Muscle of arm (tissue), 12 donors: ENCODE results near the gene KNL1. TPM values are rescaled to one million over a fixed set of nuclear protein-coding genes. Genes with fewer than 3 reads are reported as not detected.
A peak's percentile ranks its signal among the peaks of the same experiment; 100 is the strongest.
"Not testable (repeated sequence)": the region's sequence is repeated elsewhere in the genome, so short reads cannot be mapped to it uniquely, and the experiment has no call there.

Experiments
- DNase-seq: peaks from one replicate; pipeline ENCODE4 v3.0.0-alpha.2; 2013
- polyA plus RNA-seq, 12 donors: library from polyadenylated mRNA; unstranded; fragments of 120-200 nt; gene quantifications; one replicate each; pipeline ENCODE4 v1.2.1, GENCODE V29; 2013; ENCODE audit not compliant: insufficient read length in 12 of 12

The KNL1 gene
- polyA plus RNA-seq, 12 donors, result 5.9 to 57.9 (median 13.2) TPM; not detected in 1

DNA sequence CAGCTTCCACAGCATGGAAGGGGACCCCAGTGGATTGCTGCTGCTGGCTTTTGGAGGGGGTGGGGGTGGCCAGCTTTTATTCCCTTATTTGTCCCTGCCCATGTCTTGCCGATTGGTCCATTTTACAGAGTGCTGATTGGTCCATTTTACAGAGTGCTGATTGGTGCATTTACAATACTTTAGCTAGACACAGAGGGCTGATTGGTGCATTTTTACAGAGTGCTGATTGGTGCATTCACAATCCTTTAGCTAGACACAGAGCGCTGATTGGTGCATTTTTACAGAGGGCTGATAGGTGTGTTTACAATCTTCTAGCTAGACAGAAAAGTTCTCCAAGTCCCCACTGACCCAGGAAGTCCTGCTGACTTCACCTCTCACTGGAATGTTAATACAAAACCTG lies 12.3 kb upstream of the KNL1 start:
- DNase-seq, result not testable (repeated sequence)

DNA sequence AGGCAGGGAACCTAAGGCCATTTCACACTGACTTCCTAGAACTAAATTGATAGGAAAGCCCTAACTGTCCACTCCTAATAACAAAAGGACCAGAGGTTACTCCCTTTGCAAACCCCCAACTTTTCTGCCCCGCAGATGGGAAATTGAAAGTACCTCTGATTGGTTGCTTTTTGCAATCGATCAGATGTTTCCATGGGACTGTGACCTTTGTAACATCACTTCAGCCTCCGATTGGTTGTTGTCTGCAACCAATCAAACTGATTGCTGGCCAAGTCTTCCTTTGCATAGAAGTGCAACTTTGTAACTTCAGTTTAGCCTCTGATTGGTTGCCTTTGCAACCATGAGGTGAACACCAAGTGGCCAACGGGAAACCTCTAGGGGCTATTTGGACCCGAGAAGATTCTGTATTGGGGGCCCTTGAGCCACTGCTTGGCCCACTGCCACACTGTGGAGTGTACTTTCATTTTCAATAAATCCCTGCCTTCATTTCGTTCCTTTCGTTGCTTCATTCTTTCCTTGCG lies 11.3 kb upstream of the KNL1 start:
- peak; percentile 69 for DNase-seq

DNA sequence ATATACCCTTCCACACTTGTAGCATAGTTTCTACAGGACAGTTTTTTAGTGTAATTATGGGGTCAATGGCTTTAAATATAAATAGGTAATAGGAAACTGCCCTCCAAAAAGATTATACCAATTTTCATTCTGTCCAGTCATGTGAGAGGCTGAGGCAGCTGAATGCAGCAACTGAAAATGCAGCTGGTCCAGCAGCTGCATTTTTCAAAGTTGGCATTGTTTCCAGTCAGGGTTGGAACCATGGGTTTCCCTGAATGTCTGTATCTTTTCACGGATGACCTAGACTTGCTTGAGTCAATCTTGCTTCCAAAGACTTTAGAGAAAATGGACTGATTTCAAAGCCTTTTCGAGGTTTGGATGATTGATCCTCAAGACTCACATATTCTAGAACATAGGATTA lies 9.9 kb upstream of the KNL1 start:
- peak; percentile 54 for DNase-seq

DNA sequence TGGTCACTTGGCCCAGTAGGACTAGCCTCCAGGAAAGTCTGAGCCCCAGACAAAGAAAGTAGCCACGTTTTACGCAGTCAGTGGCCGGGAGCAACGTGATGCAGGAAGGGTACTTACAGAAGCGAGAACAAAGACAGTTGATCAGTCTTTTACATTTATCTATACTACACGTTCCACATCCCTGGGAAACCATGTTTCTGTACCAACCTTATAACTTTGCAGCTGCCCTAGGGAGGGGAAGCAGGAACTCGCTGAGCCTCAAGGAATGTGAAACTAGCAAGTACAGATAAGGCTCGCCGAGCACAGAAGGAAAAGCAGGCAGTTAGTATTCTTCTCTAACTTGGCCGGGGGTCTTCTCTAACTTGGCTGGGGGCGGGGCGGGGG lies 3.4 kb upstream of the KNL1 start:
- DNase-seq, result no peak

DNA sequence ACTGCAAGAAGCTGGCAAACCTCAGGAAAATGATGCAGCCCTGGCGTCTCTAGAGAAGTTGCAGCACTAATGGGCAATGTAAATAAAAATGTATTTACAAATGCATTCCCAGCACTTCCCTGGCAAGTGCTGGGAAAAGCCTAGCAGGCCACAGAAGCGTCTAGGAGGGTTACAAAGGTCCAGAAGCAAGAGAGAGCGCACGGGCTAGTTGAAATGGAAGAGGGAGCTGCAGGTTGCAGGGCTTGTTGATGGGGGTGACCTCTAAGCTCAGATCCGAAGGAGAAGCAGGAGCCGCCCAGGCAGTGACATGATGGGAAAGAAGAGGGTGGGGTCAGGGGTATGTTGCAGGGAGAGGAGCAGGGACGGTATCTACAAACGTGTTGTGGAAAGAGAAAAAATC lies 2.7 kb upstream of the KNL1 start:
- no peak for DNase-seq

DNA sequence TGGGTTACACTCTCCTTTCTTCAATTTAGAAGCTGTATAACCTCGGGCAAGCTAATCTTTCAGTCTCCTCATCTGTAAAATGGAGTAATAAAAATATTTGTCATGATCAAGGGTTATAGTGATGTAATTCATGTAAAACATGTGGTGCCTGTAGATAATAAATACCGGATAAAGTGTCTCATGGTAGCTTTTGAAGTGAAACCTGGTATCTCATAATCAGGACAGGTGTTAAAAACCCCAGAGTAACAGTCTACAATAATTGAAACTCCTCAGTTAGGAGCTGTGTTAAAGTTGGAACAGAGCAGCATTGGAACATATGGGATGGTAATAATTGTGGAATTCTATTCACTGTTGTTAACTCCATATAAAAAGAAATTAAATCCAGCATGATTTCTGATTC lies 884 bp upstream of the KNL1 start:
- no peak for DNase-seq

DNA sequence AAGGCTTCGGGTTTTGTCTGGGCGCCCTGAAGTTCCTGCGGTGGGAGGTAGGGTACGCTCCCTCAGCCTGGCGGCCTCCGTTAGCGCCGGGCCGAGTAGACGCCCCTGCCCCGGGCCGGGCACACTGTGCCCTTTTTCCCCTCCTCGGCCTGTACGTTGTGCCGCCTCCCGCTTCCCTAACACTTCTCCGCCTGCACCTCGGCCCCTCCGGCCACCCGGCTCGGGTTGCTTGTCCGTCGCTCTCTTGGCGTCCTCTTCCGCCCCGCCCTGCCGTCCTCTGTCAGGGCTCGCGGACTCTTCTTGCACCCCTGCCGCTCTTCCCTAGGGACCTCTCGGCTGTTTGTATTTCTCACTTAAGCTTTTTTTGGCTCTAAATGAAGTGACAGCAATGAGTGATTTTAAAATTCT lies 384 bp downstream of the KNL1 start:
- DNase-seq, result peak; percentile 64

DNA sequence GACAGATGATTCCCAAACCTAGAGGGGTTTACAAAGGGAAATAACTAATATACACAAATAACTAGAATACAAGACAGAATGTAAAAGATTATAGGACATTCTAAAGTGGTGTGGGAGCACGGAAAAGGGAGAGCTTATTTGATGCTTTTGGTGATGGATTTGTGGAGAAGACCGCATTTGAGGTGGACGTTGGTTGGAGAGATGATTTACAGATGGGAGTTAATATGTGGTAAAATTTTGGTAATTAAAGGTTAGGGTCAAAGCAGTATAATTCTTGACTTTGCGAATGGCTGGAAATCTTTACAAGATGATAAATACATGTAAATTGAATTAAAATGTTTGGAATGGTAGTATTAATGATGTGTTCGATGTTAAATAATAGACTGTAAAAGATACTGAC lies 1.2 kb downstream of the KNL1 start:
- DNase-seq, result no peak

DNA sequence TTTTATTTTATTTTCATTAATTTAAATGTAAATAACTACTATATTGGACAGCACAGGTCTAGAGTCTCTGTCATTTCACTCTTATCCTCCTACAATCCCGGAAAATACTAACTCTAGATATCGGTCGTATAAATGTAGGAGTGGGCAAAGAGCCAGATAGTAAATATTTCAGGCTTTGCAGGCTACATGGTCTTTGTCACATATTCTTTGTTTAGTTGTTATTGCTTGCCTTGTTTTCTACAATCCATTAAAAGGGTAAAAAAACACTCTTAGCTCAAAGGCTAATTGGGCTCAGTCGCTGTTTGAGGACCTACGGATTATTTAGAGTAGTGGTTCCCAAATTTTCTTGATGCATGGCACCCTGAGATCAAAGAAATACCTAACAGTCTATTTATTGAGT lies 1.7 kb downstream of the KNL1 start:
- DNase-seq, result no peak

DNA sequence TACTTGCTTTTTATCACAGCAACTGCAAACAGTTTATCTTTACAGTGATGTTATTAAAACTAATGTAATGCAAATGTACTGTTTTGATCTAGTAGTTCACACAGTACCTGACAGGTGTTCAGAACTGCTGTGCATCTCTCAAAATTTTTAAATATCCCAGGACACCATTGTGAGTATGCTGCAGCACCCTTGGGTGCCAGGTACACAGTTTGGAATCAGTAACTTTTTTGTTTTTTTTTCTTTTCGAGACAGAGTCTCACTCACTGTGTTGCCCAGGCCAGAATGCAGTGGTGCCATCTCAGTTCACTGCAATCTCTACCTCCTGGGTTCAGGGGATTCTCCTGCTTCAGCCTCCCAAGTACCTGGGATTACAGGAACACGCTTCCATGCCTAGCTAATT lies 3.0 kb downstream of the KNL1 start:
- no peak for DNase-seq

DNA sequence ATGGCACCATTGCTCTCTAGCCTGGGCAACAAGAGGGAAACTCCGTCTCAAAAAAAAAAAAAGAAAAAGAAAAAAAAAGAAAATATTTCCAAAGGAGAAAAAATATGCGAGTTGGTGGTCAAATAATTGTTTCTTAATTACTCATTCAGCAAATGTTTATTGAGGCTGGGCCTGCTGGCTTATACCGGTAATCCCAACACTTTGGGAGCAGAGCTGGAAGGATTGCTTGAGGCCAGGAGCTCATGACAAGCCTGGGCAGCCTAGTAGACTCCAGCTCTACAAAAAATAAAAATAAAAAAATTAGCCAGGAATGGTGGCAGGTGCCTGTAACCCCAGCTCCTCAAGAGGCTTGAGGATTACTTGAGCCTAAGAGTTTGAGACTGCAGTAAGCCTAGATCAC lies 4.1 kb downstream of the KNL1 start:
- no peak for DNase-seq

DNA sequence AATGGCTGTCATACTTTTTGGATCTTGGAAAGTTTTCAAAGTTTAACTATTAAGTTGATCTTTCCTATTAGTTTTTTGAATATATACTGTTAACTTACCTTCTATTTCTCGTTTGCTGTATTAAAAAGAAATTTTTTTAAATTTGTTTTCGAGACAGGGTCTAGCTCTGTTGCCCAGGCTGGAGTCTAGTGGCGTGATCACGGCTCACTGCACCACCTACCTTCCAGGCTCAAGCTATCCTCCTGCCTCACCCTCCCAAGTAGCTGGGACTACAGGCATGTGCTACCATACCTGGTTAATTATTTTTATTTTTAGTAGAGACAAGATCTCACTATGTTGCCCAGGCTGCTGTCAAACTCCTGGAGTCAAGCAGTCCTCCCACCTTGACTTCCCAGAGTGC lies 4.6 kb downstream of the KNL1 start:
- no peak for DNase-seq

DNA sequence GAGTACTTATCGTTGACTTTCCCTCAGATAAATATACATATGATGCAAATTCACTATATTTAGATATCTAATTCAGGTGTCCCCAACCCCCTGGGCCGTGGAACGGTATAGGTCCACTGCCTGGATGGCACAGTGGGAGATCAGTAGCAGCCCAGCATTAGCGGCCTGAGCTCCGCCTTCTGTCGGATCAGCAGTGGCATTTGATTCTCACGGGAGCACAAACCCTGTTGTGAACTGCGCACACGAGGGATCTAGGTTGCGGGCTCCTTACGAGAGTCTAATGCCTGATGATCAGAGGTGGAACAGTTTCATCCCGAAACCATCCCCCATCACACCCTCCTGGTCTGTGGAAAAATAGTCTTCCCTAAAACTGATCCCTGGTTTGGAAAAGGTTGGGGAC lies 6.9 kb downstream of the KNL1 start:
- DNase-seq, result no peak

DNA sequence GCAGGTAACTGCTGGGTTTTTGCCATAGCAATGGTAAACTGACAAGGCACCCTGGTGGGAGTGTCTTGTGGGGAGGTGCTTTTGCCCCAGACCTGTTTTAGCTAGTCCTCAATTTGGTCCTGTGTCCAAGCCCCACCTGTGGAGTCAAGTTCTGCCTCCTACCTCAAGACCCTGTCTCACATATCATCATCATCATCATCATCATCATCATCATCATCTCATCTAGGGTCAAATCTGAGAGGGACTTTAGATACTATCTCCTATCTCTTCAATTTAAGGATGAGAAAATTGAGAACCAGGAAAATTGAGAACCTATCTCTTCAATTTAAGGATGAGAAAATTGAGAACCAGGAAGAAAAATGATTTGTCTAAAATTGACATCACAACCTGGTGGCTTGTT lies 9.9 kb downstream of the KNL1 start:
- no peak for DNase-seq

DNA sequence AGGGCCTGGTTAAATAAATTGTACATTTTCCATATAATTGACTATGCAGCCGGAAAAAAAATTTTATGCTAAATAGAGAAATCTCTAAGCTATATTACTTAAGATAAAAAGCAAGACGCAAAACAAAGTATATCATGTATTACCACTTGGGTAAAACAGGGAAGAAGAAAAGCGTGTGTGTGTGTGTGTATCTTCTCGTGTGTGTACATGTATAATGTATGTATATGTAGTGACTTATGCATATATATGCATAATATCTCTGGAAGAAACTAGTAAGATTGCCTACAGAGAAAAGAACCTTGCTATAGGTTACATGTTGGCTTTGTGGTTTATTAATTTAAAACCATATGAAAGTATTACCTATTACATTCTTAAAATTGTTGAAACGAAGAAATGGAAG lies 19.0 kb downstream of the KNL1 start:
- DNase-seq, result no peak

DNA sequence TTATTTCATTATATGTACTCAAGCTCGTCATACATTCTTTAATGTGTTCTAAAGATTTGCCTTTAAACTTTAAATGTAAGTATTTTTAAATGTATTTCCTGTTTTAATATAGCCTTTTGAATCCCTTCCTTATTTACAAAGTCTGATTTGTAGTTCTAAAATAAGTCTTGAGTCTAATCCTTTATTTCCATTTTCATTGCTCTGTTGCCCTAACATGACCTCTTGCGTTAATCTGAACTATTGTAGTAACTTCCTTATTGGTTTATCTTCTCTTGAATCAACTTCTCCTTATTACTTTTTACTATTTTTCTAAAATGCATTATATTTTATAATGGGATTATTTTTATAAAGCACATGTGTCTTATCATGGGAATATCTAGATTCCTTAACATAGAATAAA lies 24.0 kb downstream of the KNL1 start:
- no peak for DNase-seq

DNA sequence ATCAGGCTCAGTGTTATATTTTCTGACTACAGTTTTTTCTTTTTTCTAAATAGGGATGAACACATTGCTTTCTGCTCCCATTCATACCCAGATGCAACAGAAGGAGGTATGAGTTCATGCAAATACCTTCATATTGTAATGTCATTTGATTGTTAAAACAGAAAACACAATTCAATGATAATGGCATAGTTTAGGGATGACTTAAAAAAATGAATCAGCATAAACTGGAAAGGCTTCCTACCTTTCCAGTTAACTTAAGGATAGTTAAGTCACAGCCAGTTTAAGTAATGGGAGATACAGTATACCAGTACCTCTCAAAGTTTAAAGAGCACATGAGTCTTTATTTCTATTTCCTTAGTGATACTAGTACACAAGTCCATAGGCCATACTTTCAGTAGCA lies 24.9 kb downstream of the KNL1 start:
- no peak for DNase-seq

DNA sequence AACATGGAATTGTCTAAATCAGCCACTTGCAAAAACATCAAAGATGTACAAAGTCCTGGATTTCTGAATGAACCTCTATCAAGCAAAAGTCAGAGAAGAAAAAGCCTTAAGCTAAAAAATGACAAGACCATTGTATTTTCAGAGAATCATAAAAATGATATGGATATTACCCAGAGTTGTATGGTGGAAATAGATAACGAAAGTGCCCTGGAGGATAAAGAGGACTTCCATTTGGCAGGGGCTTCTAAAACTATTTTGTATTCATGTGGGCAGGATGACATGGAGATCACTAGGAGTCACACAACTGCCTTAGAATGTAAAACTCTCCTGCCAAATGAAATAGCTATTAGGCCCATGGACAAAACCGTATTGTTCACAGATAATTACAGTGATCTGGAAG lies 29.3 kb downstream of the KNL1 start:
- DNase-seq, result no peak

DNA sequence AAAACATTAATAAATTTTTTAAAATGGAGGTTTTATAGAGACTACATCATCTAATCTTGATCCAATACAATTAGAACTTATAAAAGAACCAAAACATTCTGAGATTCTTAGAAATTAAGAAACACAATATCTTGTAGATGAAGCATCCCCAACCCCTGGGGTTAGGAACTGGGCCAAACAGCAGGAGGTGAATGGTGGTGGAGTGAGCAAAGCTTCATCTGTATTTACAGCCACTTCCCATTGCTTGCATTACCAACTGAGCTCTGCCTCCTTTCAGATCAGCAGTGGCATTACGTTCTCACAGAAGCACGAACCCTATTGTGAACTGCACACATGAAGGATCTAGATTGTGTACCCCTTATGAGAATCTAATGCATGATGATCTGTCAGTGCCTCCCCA lies 36.3 kb downstream of the KNL1 start:
- no peak for DNase-seq

DNA sequence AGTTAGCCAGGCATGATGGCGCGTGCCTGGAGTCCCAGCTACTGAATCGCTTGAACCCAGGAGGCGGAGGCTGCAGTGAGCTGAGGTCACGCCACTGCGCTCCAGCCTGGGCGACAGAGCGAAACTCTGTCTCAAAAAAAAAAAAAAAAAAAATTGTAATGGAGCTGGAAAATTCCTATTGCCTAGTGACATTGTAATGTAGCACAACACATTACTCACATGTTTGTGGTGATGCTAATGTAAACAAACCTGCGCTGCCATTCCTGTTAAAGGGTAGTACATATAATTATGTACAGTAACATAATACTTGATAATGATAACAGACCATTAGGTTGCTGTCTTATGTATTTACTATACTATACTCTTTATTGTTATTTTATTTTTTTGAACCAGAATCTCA lies 39.1 kb downstream of the KNL1 start:
- no peak for DNase-seq

DNA sequence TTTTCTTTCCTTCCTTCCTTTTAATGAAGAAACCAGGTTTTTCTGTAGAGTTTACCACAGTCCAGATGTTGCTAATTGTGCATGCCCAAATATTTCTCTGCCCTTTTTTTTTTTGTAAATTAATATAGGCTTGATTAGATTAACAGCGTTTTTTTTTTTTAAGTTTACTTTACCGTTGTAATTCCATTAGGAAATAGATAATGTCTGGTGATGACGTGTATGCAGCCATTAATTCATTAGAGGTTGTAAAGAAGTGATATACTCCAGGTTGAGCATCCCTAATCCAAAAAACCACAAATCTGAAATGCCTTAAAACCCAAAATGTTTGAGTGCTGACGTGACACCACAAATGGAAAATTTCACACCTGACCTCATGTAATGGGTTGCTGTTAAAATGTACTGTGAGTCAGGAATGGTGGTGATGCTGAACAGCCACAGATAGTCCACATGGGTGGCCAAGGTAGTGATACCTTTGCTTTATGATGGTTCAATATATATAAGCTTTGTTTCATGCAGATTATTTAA lies 43.2 kb downstream of the KNL1 start:
- DNase-seq, result no peak

DNA sequence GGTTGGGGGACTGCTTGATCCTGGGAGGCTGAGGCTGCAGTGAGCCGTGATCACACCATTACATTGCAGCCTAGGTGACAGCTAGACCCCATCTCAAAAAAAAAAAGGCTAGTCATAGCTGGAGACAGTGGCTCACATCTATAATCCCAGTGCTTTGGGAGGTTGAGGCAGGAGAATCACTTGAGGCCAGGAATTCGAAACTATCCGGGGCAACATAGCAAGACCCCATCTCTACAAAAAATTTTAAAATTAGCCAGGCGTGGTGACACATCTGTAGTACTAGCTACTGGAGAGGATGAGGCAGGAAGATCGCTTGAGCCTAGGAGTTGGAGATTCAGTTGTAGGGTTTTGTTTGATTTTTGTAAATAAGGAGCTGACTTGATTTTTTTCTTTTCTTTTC lies 45.6 kb downstream of the KNL1 start:
- DNase-seq, result no peak

DNA sequence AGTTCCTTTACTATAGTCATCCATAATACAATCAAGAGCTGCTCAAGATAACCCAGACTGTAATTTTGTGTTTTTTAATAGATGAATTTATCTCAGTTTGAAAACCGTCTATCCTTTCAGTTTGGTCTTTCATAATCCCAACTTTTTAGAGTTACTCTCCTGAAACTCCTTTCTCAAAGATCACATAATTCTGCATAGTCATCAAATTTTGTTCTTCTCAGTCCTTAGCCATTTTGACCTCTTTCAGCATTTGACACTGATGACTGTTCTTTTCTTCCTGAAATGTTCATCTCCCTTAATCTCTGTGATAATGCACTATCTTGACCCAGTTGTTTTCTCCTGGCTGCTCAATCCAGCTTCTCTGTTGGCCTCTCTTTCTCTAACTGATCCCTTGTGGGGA lies 53.5 kb downstream of the KNL1 start:
- DNase-seq, result no peak

DNA sequence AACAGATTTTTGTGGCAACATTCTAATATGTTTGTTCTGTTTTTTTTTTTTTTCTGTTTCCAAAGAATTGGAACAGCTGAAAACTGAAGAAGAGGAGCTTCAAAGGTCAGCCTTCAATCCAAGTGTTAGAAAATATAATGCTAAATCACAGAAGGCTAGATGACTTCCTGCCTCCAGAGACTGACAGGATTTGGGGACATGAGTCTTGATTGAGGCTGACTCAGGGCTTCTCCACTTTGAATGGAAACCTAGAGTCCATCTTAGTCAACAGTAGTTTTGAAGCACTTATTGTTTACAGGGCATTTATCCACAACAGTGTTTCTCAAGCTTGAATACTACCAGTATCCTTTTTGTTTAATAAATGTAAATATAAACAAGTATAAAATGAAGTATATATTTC lies 56.4 kb downstream of the KNL1 start:
- no peak for DNase-seq

DNA sequence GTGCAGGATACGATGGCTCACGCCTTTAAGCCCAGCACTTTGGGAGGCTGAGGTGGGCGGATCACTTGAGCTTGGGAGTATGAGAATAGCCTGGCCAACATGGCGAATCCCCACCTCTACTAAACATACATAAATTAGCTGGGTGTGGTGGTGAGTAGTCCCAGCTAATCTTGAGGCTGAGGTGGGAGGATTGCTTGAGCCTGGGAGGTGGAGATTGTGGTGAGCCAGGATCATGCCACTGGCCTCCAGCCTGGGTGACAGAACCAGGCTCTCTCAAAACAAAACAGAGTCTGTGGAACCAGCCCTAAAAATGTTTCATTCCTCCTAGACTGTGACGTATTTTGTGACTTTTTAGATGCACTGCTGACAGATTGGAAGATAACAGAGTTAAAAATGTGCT lies 66.6 kb downstream of the KNL1 start:
- no peak for DNase-seq
